ENCODE results near the gene PPFIA1.
A peak's percentile ranks its signal among the peaks of the same experiment; 100 is the strongest.

PPFIA1 gene

GRCh38 chr11:70419307-70420007, 149.0 kb downstream of the PPFIA1 start:
- DNase-seq, result no peak

- no peak for DNase-seq
Observed at GRCh38 chr11:70420008-70420464, 149.5 kb downstream of the PPFIA1 start.

GRCh38 chr11:70420496-70420895, 150.0 kb downstream of the PPFIA1 start:
- no peak for DNase-seq

GRCh38 chr11:70421123-70421522, 150.6 kb downstream of the PPFIA1 start:
- no peak for DNase-seq

- no peak for DNase-seq
Observed at GRCh38 chr11:70422692-70423522, 152.4 kb downstream of the PPFIA1 start.

- DNase-seq, result peak; percentile 23
Observed at GRCh38 chr11:70423523-70424505, 153.3 kb downstream of the PPFIA1 start.

- DNase-seq, result no peak
Observed at GRCh38 chr11:70424765-70425344, 154.4 kb downstream of the PPFIA1 start.

GRCh38 chr11:70427436-70427835, 156.9 kb downstream of the PPFIA1 start:
- no peak for DNase-seq

- no peak for DNase-seq
Observed at GRCh38 chr11:70428701-70429427, 158.4 kb downstream of the PPFIA1 start.

GRCh38 chr11:70429428-70429705, 158.9 kb downstream of the PPFIA1 start:
- no peak for DNase-seq

GRCh38 chr11:70429724-70430521, 159.4 kb downstream of the PPFIA1 start:
- DNase-seq, result no peak

- DNase-seq, result no peak
Observed at GRCh38 chr11:70430671-70431574, 160.4 kb downstream of the PPFIA1 start.

- no peak for DNase-seq
Observed at GRCh38 chr11:70431611-70432010, 161.1 kb downstream of the PPFIA1 start.

GRCh38 chr11:70432065-70432464, 161.6 kb downstream of the PPFIA1 start:
- DNase-seq, result no peak

GRCh38 chr11:70432580-70432979, 162.1 kb downstream of the PPFIA1 start:
- DNase-seq, result no peak

- DNase-seq, result no peak
Observed at GRCh38 chr11:70433038-70433437, 162.5 kb downstream of the PPFIA1 start.

- no peak for DNase-seq
Observed at GRCh38 chr11:70433526-70433925, 163.0 kb downstream of the PPFIA1 start.

Measured in activated gamma-delta T cell treated with Interleukin-2 at 50 U/mL for 16 hours (primary cell).